ENCODE data around the gene WDTC1. TPM values are rescaled to one million over a fixed set of nuclear protein-coding genes. Genes with fewer than 3 reads are reported as not detected.
A peak's percentile ranks its signal among the peaks of the same experiment; 100 is the strongest.

The WDTC1 gene
- total RNA-seq, 1 experiment from 2014 or later: 24.6 TPM

DNA sequence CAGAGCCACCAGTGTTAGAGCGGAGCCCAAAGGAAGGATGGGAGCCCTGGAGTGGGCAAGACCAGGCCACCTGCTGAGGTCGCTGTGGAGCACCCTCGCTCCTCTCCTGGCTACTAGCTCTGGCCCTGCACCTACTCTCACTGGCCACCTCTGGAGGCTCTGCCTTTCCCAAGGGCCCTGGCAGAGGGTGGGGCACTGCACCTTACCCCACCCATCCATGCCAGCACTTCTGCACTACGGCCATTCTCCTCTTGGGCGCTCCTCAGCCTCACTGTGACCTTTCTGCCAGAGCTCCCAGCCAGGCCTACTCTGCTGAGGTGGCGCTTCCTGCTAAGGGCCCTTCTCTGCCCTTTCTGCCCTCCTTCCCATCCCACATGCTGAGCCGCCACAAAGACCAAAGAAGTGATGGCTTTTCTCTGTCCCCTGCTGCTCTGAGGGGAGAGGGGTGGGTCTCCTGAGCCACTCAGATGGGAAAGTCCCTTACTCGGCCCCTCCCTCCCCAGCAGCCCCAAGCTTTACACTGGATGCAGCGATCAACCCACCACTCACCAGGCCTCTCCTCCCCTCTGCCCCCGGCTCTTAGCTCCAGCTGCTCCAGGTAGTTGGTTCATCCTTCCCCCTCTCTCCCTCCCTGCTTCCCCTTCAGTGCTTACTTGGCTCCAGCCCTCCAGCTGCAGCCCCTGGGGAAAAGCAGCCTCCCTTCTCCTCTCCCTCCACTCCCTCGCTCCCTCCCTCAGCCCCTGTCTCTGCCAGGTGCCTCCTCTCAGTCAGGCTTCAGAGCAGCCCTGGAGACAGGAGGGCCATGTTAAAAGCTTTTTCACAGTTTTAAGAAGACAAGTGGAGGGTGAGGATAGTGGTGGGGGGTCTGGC is 72.7 kb downstream of the WDTC1 start:
- Histone ChIP-seq H3K4me1 (ENCODE audit: control insufficient read depth, insufficient read depth, low read length) (no peaks in the 10 kb centered on the region), H3K9me3 (ENCODE audit: control insufficient read depth, insufficient read depth, low read depth, low read length) (no peaks in the 10 kb centered on the region), H3K36me3 (ENCODE audit: control insufficient read depth, insufficient read depth, low read length) (no peaks in the 10 kb centered on the region), H3K27me3 (ENCODE audit: control insufficient read depth, insufficient read depth, low read length) (no peaks in the 10 kb centered on the region), H3K4me3 (ENCODE audit: low read depth in 2 of 2, low read length in 2 of 2) (no peak overlapping the region), H3K27ac (ENCODE audit: low read length) (no peak overlapping the region)
- intact Hi-C loops (cut with micrococcal nuclease; ENCODE audit: unreplicated experiment) (no loop called here), in situ Hi-C loops (cut with HindIII; ENCODE audit: low pct_unique_long_range_greater_than_20kb, low sequenced_read_pairs) (no loop called here)
- CTCF ChIA-PET: interaction anchor here (0.6 to 1.0 kb wide), 4 partner anchors 8 to 268 kb away, joined by 3 to 9 read pairs (median 4); no protein-coding TSS in a partner anchor
- BruUV-seq (replicated peaks): no TSS peak
- no peak for DNase-seq (ENCODE audit: low read depth, low spot score)
- no peak for TF ChIP-seq TCF7L2 (IDR thresholded peaks at IDR 0.05; ENCODE audit: low read depth, low read length)
- TF ChIP-seq, protein P1, sequence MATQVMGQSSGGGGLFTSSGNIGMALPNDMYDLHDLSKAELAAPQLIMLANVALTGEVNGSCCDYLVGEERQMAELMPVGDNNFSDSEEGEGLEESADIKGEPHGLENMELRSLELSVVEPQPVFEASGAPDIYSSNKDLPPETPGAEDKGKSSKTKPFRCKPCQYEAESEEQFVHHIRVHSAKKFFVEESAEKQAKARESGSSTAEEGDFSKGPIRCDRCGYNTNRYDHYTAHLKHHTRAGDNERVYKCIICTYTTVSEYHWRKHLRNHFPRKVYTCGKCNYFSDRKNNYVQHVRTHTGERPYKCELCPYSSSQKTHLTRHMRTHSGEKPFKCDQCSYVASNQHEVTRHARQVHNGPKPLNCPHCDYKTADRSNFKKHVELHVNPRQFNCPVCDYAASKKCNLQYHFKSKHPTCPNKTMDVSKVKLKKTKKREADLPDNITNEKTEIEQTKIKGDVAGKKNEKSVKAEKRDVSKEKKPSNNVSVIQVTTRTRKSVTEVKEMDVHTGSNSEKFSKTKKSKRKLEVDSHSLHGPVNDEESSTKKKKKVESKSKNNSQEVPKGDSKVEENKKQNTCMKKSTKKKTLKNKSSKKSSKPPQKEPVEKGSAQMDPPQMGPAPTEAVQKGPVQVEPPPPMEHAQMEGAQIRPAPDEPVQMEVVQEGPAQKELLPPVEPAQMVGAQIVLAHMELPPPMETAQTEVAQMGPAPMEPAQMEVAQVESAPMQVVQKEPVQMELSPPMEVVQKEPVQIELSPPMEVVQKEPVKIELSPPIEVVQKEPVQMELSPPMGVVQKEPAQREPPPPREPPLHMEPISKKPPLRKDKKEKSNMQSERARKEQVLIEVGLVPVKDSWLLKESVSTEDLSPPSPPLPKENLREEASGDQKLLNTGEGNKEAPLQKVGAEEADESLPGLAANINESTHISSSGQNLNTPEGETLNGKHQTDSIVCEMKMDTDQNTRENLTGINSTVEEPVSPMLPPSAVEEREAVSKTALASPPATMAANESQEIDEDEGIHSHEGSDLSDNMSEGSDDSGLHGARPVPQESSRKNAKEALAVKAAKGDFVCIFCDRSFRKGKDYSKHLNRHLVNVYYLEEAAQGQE (IDR thresholded peaks at IDR 0.05; ENCODE audit: insufficient read depth in 1 of 2, low read depth in 2 of 2, low read length in 1 of 2): no peak
- TF ChIP-seq, protein P2, sequence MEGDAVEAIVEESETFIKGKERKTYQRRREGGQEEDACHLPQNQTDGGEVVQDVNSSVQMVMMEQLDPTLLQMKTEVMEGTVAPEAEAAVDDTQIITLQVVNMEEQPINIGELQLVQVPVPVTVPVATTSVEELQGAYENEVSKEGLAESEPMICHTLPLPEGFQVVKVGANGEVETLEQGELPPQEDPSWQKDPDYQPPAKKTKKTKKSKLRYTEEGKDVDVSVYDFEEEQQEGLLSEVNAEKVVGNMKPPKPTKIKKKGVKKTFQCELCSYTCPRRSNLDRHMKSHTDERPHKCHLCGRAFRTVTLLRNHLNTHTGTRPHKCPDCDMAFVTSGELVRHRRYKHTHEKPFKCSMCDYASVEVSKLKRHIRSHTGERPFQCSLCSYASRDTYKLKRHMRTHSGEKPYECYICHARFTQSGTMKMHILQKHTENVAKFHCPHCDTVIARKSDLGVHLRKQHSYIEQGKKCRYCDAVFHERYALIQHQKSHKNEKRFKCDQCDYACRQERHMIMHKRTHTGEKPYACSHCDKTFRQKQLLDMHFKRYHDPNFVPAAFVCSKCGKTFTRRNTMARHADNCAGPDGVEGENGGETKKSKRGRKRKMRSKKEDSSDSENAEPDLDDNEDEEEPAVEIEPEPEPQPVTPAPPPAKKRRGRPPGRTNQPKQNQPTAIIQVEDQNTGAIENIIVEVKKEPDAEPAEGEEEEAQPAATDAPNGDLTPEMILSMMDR (IDR thresholded peaks at IDR 0.05): no peak; the same call in 1 of the 2 replicates
- TF ChIP-seq SIN3A (IDR thresholded peaks at IDR 0.05; ENCODE audit: borderline replicate concordance, insufficient read depth, low read depth, low read length): no peak
- TF ChIP-seq POLR2AphosphoS5 (IDR thresholded peaks at IDR 0.05; ENCODE audit: low read depth, low read length): no peak
- POLR2A ChIA-PET: no interaction called here
- peak; percentile 75 for ATAC-seq

DNA sequence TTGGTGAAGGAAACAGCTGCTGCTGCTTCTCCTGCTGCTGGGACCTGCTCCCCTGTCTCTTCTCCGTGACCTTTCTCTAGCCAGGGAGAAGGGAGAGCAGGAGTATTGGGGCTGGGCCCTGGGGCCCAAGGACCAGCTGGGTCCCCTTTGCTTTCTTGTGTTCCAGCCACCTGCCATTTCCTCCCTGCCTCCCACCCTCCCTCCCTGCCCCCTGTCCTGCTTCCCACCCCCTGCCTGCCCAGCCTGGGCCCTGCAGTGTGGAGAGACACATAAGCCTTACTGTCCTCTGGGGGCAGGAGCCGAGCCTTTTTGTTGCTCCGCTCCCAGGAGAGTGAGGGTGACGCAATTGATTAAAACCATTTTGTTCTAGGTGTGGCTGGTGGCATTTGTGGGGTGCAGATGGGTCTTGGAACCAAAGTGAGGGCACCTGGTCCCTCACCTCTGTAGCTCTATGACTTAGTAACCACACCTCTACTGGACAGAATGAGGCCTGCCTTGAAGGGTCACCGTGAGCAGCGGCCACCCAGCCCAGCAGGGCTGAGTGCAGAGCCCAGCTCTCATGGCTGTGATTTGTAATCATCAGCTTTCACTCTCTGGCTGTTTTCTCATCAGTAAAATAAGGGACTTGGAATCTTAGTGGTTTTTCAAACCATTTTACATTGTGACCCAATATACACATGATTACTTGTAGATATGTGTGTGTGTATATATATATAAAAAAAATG is 73.6 kb downstream of the WDTC1 start:
- CTCF ChIA-PET: no interaction called here
- TF ChIP-seq, protein P2 (IDR thresholded peaks at IDR 0.05): no peak
- TF ChIP-seq POLR2AphosphoS5 (IDR thresholded peaks at IDR 0.05; ENCODE audit: low read depth, low read length): no peak
- TF ChIP-seq, protein P1 (IDR thresholded peaks at IDR 0.05; ENCODE audit: insufficient read depth in 1 of 2, low read depth in 2 of 2, low read length in 1 of 2): no peak

More for the DNA sequence above, 73.6 kb downstream of the WDTC1 start:
- Histone ChIP-seq H3K9me3 (ENCODE audit: control insufficient read depth, insufficient read depth, low read depth, low read length) (no peaks in the 10 kb centered on the region), H3K36me3 (ENCODE audit: control insufficient read depth, insufficient read depth, low read length) (no peaks in the 10 kb centered on the region), H3K4me1 (ENCODE audit: control insufficient read depth, insufficient read depth, low read length) (no peaks in the 10 kb centered on the region), H3K27me3 (ENCODE audit: control insufficient read depth, insufficient read depth, low read length) (no peaks in the 10 kb centered on the region), H3K4me3 (ENCODE audit: low read depth in 2 of 2, low read length in 2 of 2) (no peak overlapping the region), H3K27ac (ENCODE audit: low read length) (no peak overlapping the region)
- in situ Hi-C loops (cut with HindIII; ENCODE audit: low pct_unique_long_range_greater_than_20kb, low sequenced_read_pairs): no loop called here
- no peak for DNase-seq (ENCODE audit: low read depth, low spot score)
- intact Hi-C loops (cut with micrococcal nuclease; ENCODE audit: unreplicated experiment): no loop called here
- POLR2A ChIA-PET: no interaction called here
- no peak for ATAC-seq
- no TSS peak for BruUV-seq (replicated peaks)
